Fibroblast of the aortic adventitia (primary cell): ENCODE measurements around the gene RBMY1D. TPM values are rescaled to one million over a fixed set of nuclear protein-coding genes. Genes with fewer than 3 reads are reported as not detected.
"Not testable (repeated sequence)": the region's sequence is repeated elsewhere in the genome, so short reads cannot be mapped to it uniquely, and the experiment has no call there.

Experiments
- DNase-seq: peaks from one replicate; pipeline ENCODE4 v3.0.0-alpha.2; 2010; ENCODE audit warnings: low read depth
- H3K4me3 ChIP-seq: 2 replicates; pipeline ENCODE4 v1.5.1; 2011; ENCODE audit warnings: low read depth, mild to moderate bottlenecking, control low read depth, low read length, moderate library complexity
- total RNA-seq: library from RNA; depleted of rRNA; stranded (reverse); fragments of >200 nt; gene quantifications from 2 replicates; pipeline ENCODE4 v1.2.3, GENCODE V29; 2012; ENCODE audit warnings: low replicate concordance
- TF ChIP-seq, protein P1 (sequence below): IDR thresholded peaks from 2 replicates; pipeline ENCODE4 v1.5.1; 2011; ENCODE audit warnings: mild to moderate bottlenecking, low read length, control low read depth, inconsistent platforms; ENCODE audit not compliant: insufficient read depth

Gene RBMY1D
- not detected in 2 replicates for total RNA-seq

DNA sequence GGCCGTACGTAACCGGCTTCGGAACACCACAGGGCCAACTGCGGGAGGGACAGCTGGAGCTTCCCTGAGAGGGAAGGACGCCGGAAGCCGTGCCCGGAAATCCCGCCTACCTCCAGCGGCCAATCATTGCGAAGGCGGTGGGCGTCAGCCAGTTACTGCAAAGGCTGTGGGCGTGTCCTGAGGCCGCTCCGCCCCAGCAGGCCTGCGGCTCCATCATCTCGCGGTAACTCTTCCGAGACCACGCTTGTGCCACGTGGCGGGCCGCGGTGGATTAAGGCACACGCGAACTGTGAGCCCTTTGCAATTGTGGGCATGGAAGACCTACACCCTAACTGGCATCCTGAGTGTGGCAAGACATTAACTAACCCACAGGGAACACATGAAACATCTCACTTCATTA lies at the start of gene RBMY1D:
Gene RBMY1D (minus strand): TSS at position 101 of the 400 bp plus-strand sequence. CDS start 2,013 bp downstream, outside the sequence.
- H3K4me3 ChIP-seq, DNase-seq: not testable (repeated sequence)

DNA sequence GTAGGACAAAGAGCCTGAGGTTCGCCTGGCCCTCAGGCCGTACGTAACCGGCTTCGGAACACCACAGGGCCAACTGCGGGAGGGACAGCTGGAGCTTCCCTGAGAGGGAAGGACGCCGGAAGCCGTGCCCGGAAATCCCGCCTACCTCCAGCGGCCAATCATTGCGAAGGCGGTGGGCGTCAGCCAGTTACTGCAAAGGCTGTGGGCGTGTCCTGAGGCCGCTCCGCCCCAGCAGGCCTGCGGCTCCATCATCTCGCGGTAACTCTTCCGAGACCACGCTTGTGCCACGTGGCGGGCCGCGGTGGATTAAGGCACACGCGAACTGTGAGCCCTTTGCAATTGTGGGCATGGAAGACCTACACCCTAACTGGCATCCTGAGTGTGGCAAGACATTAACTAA lies 23.6 kb upstream of the RBMY1D start, which contains the start of gene RBMY1E:
Gene RBMY1E (minus strand): TSS at position 101 of the 400 bp plus-strand sequence. CDS start 1,978 bp downstream, outside the sequence.
- not testable (repeated sequence) for H3K4me3 ChIP-seq, DNase-seq

DNA sequence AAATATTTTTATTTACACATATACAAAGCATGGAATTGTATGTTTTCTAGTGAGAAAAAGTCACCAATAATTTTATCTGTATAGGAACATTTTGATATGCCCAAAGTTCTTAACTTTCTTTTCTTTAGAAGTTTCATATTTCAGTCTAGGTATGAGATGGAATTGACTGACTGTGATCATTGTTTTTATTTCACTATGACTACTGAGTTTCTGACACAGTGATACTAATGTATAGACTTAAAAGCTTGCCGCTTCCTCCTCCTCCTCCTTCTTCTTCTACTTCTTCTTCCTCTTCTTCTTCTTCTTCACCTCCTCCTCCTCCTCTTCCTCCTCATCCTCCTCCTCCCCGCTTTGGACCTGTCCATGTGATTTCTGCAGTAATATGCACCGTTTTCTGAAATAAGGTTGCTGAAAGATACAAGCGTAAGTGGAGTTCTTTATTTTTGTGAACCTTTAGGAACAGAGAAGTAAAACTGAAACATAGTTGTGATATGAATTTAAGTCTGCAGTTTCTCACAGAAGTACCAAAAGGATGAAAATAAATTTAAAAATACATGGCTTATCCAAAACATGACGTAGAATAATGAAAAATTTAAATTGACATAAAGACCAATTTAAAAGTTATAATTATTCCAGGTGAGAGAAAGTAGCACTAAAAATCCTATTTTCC lies 24.8 kb downstream of the RBMY1D start:
- DNase-seq, H3K4me3 ChIP-seq: not testable (repeated sequence)

DNA sequence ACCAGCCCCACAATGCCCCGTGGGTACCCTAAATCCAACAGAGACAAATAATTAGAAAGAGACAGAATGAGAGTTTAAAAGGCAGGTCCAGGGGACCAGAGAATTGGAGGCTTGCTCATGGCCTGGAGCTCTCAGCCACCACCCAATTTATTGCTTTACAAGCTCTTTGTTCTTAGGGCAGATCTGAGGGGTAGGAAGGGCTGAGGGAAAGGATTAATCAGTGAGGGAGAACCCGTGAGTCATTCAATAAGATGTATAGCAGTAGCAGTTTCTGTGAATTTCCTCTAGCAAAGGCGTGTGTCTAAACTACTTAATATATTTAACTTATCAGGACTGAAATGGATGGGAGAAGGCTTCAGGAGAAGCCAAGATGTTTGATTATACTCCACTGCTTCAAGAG lies 48.8 kb downstream of the RBMY1D start:
- H3K4me3 ChIP-seq: no peak overlapping the region
- DNase-seq: no peak
- TF ChIP-seq, protein P1, sequence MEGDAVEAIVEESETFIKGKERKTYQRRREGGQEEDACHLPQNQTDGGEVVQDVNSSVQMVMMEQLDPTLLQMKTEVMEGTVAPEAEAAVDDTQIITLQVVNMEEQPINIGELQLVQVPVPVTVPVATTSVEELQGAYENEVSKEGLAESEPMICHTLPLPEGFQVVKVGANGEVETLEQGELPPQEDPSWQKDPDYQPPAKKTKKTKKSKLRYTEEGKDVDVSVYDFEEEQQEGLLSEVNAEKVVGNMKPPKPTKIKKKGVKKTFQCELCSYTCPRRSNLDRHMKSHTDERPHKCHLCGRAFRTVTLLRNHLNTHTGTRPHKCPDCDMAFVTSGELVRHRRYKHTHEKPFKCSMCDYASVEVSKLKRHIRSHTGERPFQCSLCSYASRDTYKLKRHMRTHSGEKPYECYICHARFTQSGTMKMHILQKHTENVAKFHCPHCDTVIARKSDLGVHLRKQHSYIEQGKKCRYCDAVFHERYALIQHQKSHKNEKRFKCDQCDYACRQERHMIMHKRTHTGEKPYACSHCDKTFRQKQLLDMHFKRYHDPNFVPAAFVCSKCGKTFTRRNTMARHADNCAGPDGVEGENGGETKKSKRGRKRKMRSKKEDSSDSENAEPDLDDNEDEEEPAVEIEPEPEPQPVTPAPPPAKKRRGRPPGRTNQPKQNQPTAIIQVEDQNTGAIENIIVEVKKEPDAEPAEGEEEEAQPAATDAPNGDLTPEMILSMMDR: no peak

DNA sequence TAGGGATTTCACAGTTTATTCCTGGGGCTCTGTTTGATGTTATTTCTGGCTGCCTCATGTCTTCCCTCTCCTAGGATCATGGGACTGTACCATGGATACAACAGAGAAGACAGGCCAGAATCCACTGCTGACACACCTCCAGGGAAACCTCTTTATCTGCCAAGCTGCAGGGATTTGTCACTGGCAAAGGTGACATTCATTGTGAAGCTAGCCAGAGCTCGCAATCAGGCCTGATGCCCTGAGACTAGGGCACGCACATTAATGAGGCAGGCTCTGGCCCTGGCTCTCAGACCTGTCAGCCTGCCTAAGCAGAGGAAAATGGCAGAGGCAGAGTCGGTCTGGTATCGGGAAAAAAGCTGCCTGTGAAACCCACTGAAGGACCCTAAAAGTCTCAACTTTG lies 52.2 kb downstream of the RBMY1D start:
- DNase-seq: no peak
- H3K4me3 ChIP-seq: no peak overlapping the region
- TF ChIP-seq, protein P1: no peak

DNA sequence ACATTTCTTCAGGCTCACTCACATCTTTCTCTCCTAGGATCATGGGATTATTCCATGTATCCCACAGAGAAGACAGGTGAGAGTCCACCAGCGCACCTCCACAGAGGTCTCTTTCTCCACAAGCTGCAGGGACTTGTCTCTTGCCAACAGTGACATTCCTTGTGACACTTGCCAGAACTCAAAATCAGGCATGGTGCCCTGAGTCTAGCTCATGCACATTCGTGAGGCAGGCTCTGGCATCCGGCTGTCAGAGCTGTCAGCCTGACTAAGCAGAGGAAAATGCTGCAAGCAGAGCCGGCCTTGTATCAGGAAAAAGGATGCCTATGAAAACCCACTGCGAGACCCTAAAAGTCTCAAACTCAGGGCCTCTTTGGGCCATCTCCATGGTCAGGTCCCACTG lies 54.8 kb downstream of the RBMY1D start:
- DNase-seq: no peak
- TF ChIP-seq, protein P1: no peak
- H3K4me3 ChIP-seq: no peak overlapping the region

DNA sequence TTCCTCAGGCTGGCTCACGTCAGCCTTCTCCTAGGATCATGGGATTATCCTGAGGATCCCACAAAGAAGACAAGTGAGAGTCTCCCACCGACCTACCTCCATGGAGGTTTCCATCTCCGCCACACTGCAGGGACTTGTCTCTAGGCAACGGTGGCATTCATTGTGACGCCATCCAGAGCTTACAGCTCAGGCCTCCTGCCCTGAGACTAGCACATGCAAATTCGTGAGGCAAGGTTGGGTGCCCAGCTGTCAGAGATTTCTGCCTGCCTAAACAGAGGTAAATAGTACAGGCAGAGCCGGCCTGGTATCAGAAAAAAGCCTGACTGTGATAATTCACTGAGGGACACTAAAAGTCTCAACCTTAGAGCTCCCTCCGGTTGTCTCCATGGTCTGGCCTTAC lies 58.0 kb downstream of the RBMY1D start:
- DNase-seq: no peak
- H3K4me3 ChIP-seq: no peak overlapping the region
- TF ChIP-seq, protein P1: no peak

DNA sequence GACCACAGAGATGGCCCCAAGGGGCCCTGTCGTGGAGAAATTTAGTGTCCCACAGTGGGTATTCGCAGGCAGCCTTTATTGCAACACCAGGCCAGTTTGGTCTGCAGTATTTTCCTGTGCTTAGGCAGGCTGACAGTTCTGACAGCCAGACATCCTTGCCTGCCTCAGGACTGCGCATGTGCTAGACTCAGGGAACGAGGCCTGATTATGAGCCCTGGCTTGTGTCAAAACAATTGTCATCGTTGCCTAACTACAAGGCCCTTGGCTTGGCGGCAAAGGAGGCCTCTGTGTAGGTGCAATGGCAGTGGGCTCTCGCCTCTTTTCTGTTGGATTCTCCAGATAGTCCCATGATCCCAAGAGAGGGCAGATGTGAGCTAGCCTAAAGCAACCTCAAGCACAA lies 59.3 kb downstream of the RBMY1D start:
- TF ChIP-seq, protein P1: no peak
- no peak for DNase-seq
- no peak overlapping the region for H3K4me3 ChIP-seq

Other genes starting within 250 kb of the RBMY1D start
- not detected in 2 replicates for gene RBMY1E, start 23.5 kb upstream of the RBMY1D start, total RNA-seq